Measurements from ENCODE around the gene GTF3C1. TPM values are rescaled to one million over a fixed set of nuclear protein-coding genes. Genes with fewer than 3 reads are reported as not detected.

Gene GTF3C1
- polyA plus RNA-seq, 3 donors from 2014 or later: 73.7 to 107 (median 97.6) TPM

DNA sequence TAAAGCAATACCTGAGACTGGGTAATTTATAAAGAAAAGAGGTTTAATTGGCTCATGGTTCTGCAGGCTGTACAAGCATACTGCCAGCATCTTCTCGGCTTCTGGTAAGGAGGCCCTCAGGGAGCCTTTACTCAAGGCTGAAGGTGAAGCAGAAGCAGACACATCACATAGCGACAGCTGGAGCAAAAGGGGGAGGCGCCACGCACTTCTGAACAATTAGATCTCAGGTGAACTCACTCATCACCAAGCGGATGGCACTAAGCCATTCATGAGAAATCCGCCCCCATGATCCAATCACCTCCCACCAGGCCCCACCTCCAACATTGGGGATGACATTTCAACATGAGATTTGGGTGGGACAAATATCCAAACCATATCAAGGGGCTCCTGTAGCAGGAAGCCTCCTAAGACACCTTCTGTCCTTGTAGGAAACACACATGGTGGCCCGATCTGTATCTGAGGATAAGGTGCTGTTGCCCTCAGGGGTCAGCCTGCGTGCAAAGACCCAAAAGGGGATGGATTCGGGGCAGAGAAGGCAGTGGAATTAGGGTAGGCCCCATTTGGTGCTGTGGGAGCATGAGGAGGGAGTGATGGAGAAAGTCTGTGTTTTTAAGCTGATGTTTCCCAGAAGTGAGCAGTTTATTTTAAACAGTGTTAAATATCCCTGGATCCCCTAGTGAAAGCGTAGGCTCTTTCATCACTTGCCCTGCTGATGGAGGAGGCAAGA, 124.8 kb downstream of the GTF3C1 start:
- DNase-seq: no peak
- Mint-ChIP-seq H3K4me1 (peaks cover 34 to 87% of the 10 kb centered on the region in 2 donors), H3K27me3 (ENCODE audit: low read depth in 3 of 3) (peaks cover 0 to 9% (median 3%) of the 10 kb centered on the region in 3 donors), H3K4me3 (peak overlapping the region in 1 of 5 donors; percentile 31), H3K36me3 (peaks cover 33 to 50% (median 33%) of the 10 kb centered on the region in 3 donors), H3K9me3 (peaks cover 4 to 25% (median 18%) of the 10 kb centered on the region in 6 donors), H3K27ac (peak overlapping the region; percentile 55 to 95 (median 84))

- DNase-seq: no peak
- peaks cover 33 to 56% (median 36%) of the 10 kb centered on the region in 3 donors for H3K36me3 Mint-ChIP-seq
- H3K27ac Mint-ChIP-seq: peak overlapping the region; percentile 26 to 74 (median 58)
- H3K9me3 Mint-ChIP-seq: peaks cover 4 to 25% (median 18%) of the 10 kb centered on the region in 6 donors
- peak overlapping the region in 1 of 5 donors; percentile 38 for H3K4me3 Mint-ChIP-seq
- H3K4me1 Mint-ChIP-seq: peaks cover 26 to 71% of the 10 kb centered on the region in 2 donors
- H3K27me3 Mint-ChIP-seq (ENCODE audit: low read depth in 3 of 3): peaks cover 0 to 10% (median 3%) of the 10 kb centered on the region in 3 donors
Observed at GRCh38 chr16:27421961-27422740, 127.6 kb downstream of the GTF3C1 start.

- Mint-ChIP-seq H3K36me3 (peaks cover 27 to 48% (median 29%) of the 10 kb centered on the region in 3 donors), H3K27me3 (ENCODE audit: low read depth in 3 of 3) (peaks cover 0 to 4% (median 0%) of the 10 kb centered on the region in 3 donors), H3K4me3 (no peak overlapping the region), H3K9me3 (peaks cover 2 to 12% (median 9%) of the 10 kb centered on the region in 6 donors), H3K4me1 (peaks cover 38 to 73% of the 10 kb centered on the region in 2 donors), H3K27ac (peak overlapping the region in 4 of 6 donors; percentile 17 to 86 (median 60))
- no peak for DNase-seq
Observed at GRCh38 chr16:27417047-27417671, 132.6 kb downstream of the GTF3C1 start.

DNA sequence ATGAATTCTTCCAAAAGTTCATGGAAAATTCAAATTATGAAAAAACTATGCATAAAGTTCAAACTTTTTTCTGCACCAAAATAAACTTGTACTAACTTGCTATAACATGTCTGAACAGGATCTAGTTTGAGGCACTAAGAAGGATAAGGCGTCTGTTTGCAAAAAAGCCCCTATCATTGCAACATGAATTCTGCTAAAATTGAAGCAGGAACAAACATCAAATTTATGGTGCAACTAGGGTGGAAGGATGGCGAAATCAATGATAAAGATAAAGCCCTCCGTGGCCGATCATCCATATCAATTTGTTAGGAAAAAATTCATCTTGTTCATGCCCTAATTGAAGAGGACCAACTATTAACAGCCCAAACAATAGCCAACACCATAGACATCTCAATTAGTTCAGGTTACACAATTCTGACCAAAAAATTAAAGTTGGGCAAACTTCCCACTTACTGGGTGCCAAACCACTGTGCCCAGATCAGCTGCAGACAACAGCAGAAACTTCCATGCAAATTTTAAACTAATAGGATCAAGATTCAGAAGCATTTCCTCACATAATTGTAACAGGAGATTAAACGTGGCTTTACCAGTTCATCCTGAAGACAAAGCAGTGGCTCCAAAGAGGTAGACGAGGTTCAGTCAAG, 134.8 kb downstream of the GTF3C1 start:
- peaks cover 0 to 4% (median 0%) of the 10 kb centered on the region in 3 donors for H3K27me3 Mint-ChIP-seq (ENCODE audit: low read depth in 3 of 3)
- no peak overlapping the region for H3K4me3 Mint-ChIP-seq
- DNase-seq: no peak
- H3K9me3 Mint-ChIP-seq: no peaks in the 10 kb centered on the region
- peaks cover 14 to 40% (median 23%) of the 10 kb centered on the region in 3 donors for H3K36me3 Mint-ChIP-seq
- peaks cover 52 to 76% of the 10 kb centered on the region in 2 donors for H3K4me1 Mint-ChIP-seq
- H3K27ac Mint-ChIP-seq: peak overlapping the region in 5 of 6 donors; percentile 15 to 73 (median 51)

DNA sequence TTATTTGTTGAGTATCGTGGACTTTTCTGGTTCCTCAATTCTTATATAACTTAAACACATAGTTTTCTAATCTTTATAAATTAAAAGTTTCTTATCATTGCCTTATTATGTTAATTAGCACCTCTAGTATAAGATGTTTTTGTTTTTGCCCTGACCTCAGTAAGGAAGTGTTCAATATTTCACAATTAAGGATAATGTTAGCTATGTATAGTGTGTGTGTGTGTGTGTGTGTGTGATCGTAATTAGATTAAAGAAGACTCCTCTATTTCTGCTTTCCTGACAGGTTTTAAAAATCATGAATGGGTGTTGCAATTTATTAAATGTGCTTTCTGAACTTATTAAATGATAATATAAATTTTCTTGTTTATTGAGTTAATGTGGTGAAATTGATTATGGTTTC, 135.8 kb downstream of the GTF3C1 start:
- no peak for DNase-seq
- peaks cover 60 to 86% of the 10 kb centered on the region in 2 donors for H3K4me1 Mint-ChIP-seq
- peak overlapping the region in 1 of 5 donors; percentile 10 for H3K4me3 Mint-ChIP-seq
- peak overlapping the region in 3 of 6 donors; percentile 30 to 47 (median 37) for H3K27ac Mint-ChIP-seq
- H3K36me3 Mint-ChIP-seq: peaks cover 11 to 44% (median 23%) of the 10 kb centered on the region in 3 donors
- no peaks in the 10 kb centered on the region for H3K9me3 Mint-ChIP-seq
- peaks cover 0 to 4% (median 0%) of the 10 kb centered on the region in 3 donors for H3K27me3 Mint-ChIP-seq (ENCODE audit: low read depth in 3 of 3)

DNA sequence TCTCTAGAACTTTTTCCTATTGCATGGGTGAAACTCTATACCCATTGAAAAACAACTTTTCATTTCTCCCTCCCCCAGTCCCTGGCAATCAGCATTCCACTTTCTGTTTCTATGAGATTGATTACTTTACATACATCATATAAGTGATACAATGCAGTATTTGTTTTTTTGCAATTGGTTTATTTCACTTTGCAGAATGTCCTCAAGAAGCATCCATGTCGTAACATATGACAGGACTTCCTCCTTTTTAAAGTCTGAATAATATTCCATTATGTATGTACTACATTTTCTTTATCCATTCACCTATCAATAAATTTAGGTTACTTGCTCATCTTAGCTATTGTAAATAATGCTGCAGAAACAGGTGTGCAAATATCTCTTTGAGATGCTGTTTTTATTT, 139.0 kb downstream of the GTF3C1 start:
- Mint-ChIP-seq H3K4me1 (peaks cover 83 to 100% of the 10 kb centered on the region in 2 donors), H3K27ac (peak overlapping the region; percentile 20 to 78 (median 70)), H3K36me3 (peaks cover 6 to 46% (median 25%) of the 10 kb centered on the region in 3 donors), H3K9me3 (no peaks in the 10 kb centered on the region), H3K4me3 (peak overlapping the region in 2 of 5 donors; percentile 8 to 62), H3K27me3 (ENCODE audit: low read depth in 3 of 3) (peaks cover 0 to 6% (median 4%) of the 10 kb centered on the region in 3 donors)
- DNase-seq: no peak

Other genes with a start within 250 kb of the GTF3C1 start
- 10 to 100 TPM; 15.7 to 38.7 (median 20.1) TPM for gene IL4R, start 235.9 kb downstream of the GTF3C1 start, polyA plus RNA-seq
- 10 to 100 TPM; 27.5 to 59.7 (median 49.6) TPM for gene IL21R, start 147.7 kb downstream of the GTF3C1 start, polyA plus RNA-seq
- gene KATNIP, start 231 bp upstream of the GTF3C1 start, polyA plus RNA-seq: 1 to 10 TPM in 2 of 3 donors, not detected in 1; 1.7 to 7.2 TPM